PC-3 (cell line): ENCODE data around the gene INVS.
"Not testable (repeated sequence)": the region's sequence is repeated elsewhere in the genome, so short reads cannot be mapped to it uniquely, and the experiment has no call there.

Source experiments
- EZH2 ChIP-seq: fragments of 300-600 bp; sonication (generic); IDR thresholded peaks from one replicate; pipeline ENCODE4 v1.6.1; 2017; ENCODE audit warnings: antibody characterized with exemption, mild to moderate bottlenecking, low read length; ENCODE audit not compliant: unreplicated experiment
- EZH2phosphoT487 ChIP-seq: fragments of 300-600 bp; sonication (generic); IDR thresholded peaks from 2 replicates; pipeline ENCODE4 v1.6.1; 2018; ENCODE audit warnings: mild to moderate bottlenecking, antibody characterized with exemption, low read length, borderline replicate concordance
- TF ChIP-seq, protein P1 (sequence below): fragments of 300-600 bp; sonication (generic); conservative IDR thresholded peaks from 2 replicates; pipeline ENCODE4 v1.5.1; 2017; ENCODE audit warnings: antibody characterized with exemption, low read depth, mild to moderate bottlenecking, low read length

GRCh38 chr9:100136799-100137198 is 37.8 kb downstream of the INVS start:
- TF ChIP-seq, protein P1, sequence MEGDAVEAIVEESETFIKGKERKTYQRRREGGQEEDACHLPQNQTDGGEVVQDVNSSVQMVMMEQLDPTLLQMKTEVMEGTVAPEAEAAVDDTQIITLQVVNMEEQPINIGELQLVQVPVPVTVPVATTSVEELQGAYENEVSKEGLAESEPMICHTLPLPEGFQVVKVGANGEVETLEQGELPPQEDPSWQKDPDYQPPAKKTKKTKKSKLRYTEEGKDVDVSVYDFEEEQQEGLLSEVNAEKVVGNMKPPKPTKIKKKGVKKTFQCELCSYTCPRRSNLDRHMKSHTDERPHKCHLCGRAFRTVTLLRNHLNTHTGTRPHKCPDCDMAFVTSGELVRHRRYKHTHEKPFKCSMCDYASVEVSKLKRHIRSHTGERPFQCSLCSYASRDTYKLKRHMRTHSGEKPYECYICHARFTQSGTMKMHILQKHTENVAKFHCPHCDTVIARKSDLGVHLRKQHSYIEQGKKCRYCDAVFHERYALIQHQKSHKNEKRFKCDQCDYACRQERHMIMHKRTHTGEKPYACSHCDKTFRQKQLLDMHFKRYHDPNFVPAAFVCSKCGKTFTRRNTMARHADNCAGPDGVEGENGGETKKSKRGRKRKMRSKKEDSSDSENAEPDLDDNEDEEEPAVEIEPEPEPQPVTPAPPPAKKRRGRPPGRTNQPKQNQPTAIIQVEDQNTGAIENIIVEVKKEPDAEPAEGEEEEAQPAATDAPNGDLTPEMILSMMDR, result peak; percentile 32; the same call in 1 of the 2 replicates
- TF ChIP-seq EZH2, EZH2phosphoT487: not testable (repeated sequence)
